ENCODE results near the gene HSPB2. TPM values are rescaled to one million over a fixed set of nuclear protein-coding genes. Genes with fewer than 3 reads are reported as not detected.

HSPB2 gene
- total and polyA plus RNA-seq, 10 of the 15 experiments (the other 5 are each of a cell fraction or from before 2014, with no cell fraction given), result not detected

DNA sequence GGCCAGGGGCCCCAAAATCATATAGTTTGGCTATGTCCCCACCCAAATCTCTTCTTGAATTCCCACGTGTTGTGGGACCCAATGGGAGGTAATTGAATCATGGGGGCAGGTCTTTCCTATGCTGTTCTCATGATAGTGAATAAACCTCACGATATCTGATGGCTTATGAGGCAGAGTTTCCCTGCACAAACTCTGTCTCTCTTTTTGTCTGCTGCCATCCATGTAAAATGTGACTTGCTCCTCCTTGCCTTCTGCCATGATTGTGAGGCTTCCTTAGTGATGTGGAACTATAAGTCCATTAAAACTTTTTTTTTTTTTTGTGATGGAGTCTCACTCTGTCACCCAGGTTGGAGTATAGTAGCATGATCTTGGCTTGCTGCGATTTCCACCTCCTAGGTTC lies 39.0 kb downstream of the HSPB2 start:
- no TSS peak for BruUV-seq (replicated peaks)

More for the DNA sequence above, 39.0 kb downstream of the HSPB2 start:
- no peak for FAIRE-seq
- SMC1A ChIA-PET (ENCODE audit: uncharacterized antibody, unreplicated experiment), result no interaction called here
- Histone ChIP-seq H3K36me3 (ENCODE audit: control insufficient read depth in 2 of 2, insufficient read depth in 2 of 2, low read length in 1 of 2) (no peaks in the 10 kb centered on the region), H3K79me2 (ENCODE audit: control insufficient read depth, insufficient read depth, low read length) (no peaks in the 10 kb centered on the region), H3K27me3 (replicated peaks in 1 of 2; ENCODE audit: control insufficient read depth in 2 of 2, insufficient read depth in 2 of 2, low read length in 1 of 2) (no peaks in the 10 kb centered on the region), H3K4me3 (no peak overlapping the region), H4K20me1 (ENCODE audit: control insufficient read depth, insufficient read depth) (no peaks in the 10 kb centered on the region), H3K4me1 (ENCODE audit: control insufficient read depth, insufficient read depth, low read length) (peaks cover 8% of the 10 kb centered on the region), H3K9ac (ENCODE audit: control insufficient read depth, insufficient read depth, low read length) (no peak overlapping the region), H3K27ac (ENCODE audit: control insufficient read depth, insufficient read depth) (no peak overlapping the region), H2AFZ (ENCODE audit: control insufficient read depth, low read depth, low read length) (no peak overlapping the region), H3K4me2 (ENCODE audit: control insufficient read depth, insufficient read depth) (no peak overlapping the region), H3K9me3 (replicated peaks; ENCODE audit: control insufficient read depth, insufficient read depth, low read length) (peaks cover 2% of the 10 kb centered on the region; the same call in 1 of the 3 replicates)
- POLR2A ChIA-PET, result no interaction called here
- intact Hi-C loops (cut with micrococcal nuclease; ENCODE audit: unreplicated experiment) (no loop called here), in situ Hi-C loops (cut with MboI) (no loop called here)
- RAD21 ChIA-PET (ENCODE audit: unreplicated experiment), result no interaction called here
- no peak for ATAC-seq
- CTCF ChIA-PET, result no interaction called here
- DNase-seq (ENCODE audit: low read depth, low spot score), result no peak
- 49% methylated on average over 3 of the region's 3 CpGs for WGBS (ENCODE audit: insufficient coverage, insufficient replicate concordance, low lambda C conversion rate, missing lambda C conversion rate)
- TF ChIP-seq, protein P1, sequence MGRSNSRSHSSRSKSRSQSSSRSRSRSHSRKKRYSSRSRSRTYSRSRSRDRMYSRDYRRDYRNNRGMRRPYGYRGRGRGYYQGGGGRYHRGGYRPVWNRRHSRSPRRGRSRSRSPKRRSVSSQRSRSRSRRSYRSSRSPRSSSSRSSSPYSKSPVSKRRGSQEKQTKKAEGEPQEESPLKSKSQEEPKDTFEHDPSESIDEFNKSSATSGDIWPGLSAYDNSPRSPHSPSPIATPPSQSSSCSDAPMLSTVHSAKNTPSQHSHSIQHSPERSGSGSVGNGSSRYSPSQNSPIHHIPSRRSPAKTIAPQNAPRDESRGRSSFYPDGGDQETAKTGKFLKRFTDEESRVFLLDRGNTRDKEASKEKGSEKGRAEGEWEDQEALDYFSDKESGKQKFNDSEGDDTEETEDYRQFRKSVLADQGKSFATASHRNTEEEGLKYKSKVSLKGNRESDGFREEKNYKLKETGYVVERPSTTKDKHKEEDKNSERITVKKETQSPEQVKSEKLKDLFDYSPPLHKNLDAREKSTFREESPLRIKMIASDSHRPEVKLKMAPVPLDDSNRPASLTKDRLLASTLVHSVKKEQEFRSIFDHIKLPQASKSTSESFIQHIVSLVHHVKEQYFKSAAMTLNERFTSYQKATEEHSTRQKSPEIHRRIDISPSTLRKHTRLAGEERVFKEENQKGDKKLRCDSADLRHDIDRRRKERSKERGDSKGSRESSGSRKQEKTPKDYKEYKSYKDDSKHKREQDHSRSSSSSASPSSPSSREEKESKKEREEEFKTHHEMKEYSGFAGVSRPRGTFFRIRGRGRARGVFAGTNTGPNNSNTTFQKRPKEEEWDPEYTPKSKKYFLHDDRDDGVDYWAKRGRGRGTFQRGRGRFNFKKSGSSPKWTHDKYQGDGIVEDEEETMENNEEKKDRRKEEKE (IDR thresholded peaks at IDR 0.05), result no peak
- TF ChIP-seq CBX3 (IDR thresholded peaks at IDR 0.05; ENCODE audit: borderline replicate concordance, low read depth) (no peak), SIN3A (IDR thresholded peaks at IDR 0.05; ENCODE audit: low read depth, low read length) (no peak)
- TF ChIP-seq, protein P2, sequence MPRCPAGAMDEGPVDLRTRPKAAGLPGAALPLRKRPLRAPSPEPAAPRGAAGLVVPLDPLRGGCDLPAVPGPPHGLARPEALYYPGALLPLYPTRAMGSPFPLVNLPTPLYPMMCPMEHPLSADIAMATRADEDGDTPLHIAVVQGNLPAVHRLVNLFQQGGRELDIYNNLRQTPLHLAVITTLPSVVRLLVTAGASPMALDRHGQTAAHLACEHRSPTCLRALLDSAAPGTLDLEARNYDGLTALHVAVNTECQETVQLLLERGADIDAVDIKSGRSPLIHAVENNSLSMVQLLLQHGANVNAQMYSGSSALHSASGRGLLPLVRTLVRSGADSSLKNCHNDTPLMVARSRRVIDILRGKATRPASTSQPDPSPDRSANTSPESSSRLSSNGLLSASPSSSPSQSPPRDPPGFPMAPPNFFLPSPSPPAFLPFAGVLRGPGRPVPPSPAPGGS (IDR thresholded peaks at IDR 0.05; ENCODE audit: borderline replicate concordance, insufficient read depth, low read depth, low read length, poor library complexity, severe bottlenecking), result no peak
- TF ChIP-seq, protein P3, sequence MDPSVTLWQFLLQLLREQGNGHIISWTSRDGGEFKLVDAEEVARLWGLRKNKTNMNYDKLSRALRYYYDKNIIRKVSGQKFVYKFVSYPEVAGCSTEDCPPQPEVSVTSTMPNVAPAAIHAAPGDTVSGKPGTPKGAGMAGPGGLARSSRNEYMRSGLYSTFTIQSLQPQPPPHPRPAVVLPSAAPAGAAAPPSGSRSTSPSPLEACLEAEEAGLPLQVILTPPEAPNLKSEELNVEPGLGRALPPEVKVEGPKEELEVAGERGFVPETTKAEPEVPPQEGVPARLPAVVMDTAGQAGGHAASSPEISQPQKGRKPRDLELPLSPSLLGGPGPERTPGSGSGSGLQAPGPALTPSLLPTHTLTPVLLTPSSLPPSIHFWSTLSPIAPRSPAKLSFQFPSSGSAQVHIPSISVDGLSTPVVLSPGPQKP (IDR thresholded peaks at IDR 0.05; ENCODE audit: low read depth, low read length), result no peak
